Right atrium auricular region (tissue), 2 donors: ENCODE data around the gene PLA2G2F. TPM values are rescaled to one million over a fixed set of nuclear protein-coding genes. Genes with fewer than 3 reads are reported as not detected.

Experiments used
- DNase-seq: peaks from one replicate; pipeline ENCODE4 v3.0.0-alpha.2; 2019; ENCODE audit warnings: low spot score
- H3K27ac ChIP-seq, 2 donors: fragments of 200-600 bp; sonication (generic); 1 replicate in 1 of 2; 2 replicates in 1 of 2; pipeline ENCODE4 v1.5.1; 2016 to 2019
- H3K27me3 ChIP-seq, 2 donors: fragments of 200-600 bp; sonication (generic); one replicate each; pipeline versions ENCODE4 v1.5.1 to v1.6.0; 2017 to 2019
- H3K36me3 ChIP-seq: fragments of 200-600 bp; sonication (generic); one replicate; pipeline ENCODE4 v1.5.1; 2016
- H3K4me1 ChIP-seq, 2 donors: fragments of 200-600 bp; sonication (generic); one replicate each; pipeline versions ENCODE4 v1.5.1 to v1.6.0; 2017 to 2019
- H3K4me3 ChIP-seq, 2 donors: fragments of 200-600 bp; sonication (generic); 1 replicate in 1 of 2; 2 replicates in 1 of 2; pipeline ENCODE4 v1.5.1; 2017 to 2019; ENCODE audit warnings: mild to moderate bottlenecking in 1 of 2, moderate library complexity in 1 of 2
- H3K9me3 ChIP-seq, 2 donors: fragments of 200-600 bp; sonication (generic); one replicate each; pipeline ENCODE4 v1.5.1; 2019
- CTCF ChIP-seq, 2 donors: fragments of 200-600 bp; sonication (generic); IDR thresholded peaks; one replicate each; pipeline ENCODE4 v1.5.1; 2019; ENCODE audit warnings: antibody characterized with exemption in 2 of 2
- total RNA-seq, 2 donors: library from RNA; depleted of rRNA; stranded (reverse); fragments of >200 nt; gene quantifications; one replicate each; pipeline ENCODE4 v1.1.0, GENCODE V29; 2016

PLA2G2F gene
- total RNA-seq, 2 donors from 2014 or later = not detected

DNA sequence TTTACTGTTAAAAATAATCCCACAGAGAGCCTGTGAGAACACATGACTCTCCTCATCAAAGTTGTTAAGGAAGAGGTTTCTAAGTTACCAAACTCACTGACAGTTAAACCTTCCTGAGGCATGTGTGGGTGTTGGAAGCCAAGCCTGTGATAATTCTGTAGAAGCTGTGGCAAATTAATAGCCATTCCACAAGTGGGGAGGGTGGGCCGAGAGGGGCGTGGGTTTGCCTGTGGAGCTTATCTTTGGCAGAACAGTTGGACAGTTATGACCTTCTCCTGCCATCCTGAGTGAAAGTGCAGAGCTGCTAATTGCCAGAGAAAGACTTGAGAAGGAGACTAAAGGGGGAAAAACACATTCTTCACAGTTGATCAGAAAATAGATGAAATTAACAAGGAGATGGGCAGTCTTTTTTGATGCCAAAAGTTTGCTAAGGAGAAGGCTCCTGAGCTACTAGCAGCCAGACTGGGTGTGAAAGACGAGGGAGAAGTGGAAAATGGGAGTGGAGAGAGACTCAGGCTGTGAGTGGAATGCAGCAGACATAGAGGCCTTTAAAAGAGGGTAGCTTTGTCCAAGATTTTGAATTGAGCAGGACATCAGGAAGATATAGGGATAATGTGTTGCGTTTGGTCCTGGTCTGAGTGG, 48.8 kb downstream of the PLA2G2F start:
- Histone ChIP-seq H3K4me1 (peaks cover 0 to 70% of the 10 kb centered on the region in 2 donors), H3K4me3 (no peak overlapping the region)
- no peak for DNase-seq

DNA sequence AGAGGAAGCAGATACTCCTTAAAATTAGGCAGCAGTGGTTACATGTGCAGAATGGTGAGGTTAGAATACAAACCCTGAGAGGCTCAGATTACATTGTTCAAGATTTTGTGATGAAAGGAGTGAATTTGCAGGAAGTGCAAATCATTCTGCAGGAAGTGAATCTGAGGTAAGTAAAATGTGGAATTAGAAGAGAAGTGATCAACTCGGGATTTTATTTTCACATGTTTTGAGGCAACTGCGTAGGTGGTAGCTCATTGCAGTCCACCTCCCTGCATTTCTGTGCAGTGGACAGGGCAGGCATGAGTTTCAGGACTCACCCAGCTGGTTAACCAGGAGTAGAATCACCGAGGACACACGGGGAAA, 49.3 kb downstream of the PLA2G2F start:
- no peak for TF ChIP-seq CTCF (IDR thresholded peaks at IDR 0.05)
- DNase-seq = no peak
- no peaks in the 10 kb centered on the region for H3K36me3 ChIP-seq
- peak overlapping the region; percentile 81 to 84 for H3K27ac ChIP-seq
- H3K9me3 ChIP-seq = no peaks in the 10 kb centered on the region
- no peak overlapping the region for H3K4me3 ChIP-seq
- peaks cover 0 to 71% of the 10 kb centered on the region in 2 donors for H3K4me1 ChIP-seq
- no peaks in the 10 kb centered on the region for H3K27me3 ChIP-seq

More for the DNA sequence above, 48.8 kb downstream of the PLA2G2F start:
- Histone ChIP-seq H3K27ac (peak overlapping the region; percentile 81 to 84), H3K36me3 (no peaks in the 10 kb centered on the region), H3K9me3 (no peaks in the 10 kb centered on the region), H3K27me3 (no peaks in the 10 kb centered on the region)
- no peak for TF ChIP-seq CTCF (IDR thresholded peaks at IDR 0.05)

- Histone ChIP-seq H3K27ac (peak overlapping the region; percentile 8 to 84), H3K4me3 (no peak overlapping the region), H3K9me3 (no peaks in the 10 kb centered on the region), H3K36me3 (no peaks in the 10 kb centered on the region), H3K27me3 (no peaks in the 10 kb centered on the region), H3K4me1 (peaks cover 0 to 81% of the 10 kb centered on the region in 2 donors)
- no peak for DNase-seq
- TF ChIP-seq CTCF (IDR thresholded peaks at IDR 0.05) = no peak
Measured at GRCh38 chr1:20189664-20190063, 50.5 kb downstream of the PLA2G2F start.

DNA sequence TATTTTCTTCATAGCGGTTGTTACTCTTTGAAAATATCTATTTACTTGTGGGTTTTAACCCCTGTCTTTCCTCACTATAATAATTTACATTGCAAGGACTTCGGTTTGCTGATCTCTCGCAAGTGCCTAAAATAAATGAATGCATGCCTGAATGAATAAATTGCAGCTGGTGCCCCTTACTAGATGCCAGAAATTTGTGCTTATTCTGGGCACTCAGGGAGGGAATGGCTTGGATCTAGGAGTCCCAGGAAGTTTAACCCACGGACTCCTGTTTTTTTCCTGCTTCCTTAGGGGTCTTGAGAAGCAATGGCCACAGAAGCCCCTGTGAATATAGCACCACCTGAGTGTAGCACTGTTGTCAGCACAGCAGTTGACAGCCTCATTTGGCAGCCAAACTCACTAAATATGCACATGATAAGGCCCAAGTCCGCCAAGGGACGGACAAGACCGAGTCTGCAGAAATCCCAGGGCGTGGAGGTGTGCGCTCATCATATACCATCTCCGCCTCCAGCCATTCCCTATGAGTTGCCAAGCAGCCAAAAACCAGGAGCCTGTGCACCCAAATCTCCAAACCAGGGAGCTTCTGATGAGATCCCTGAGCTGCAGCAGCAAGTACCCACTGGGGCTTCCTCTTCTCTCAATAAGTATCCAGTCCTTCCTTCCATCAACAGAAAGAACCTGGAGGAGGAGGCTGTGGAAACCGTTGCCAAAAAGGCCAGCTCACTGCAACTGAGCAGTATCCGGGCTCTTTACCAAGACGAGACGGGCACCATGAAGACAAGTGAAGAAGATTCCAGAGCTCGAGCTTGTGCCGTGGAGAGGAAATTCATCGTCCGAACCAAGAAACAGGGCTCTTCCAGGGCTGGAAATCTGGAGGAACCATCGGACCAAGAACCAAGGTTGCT, 51.4 kb downstream of the PLA2G2F start:
- Histone ChIP-seq H3K36me3 (no peaks in the 10 kb centered on the region), H3K4me3 (no peak overlapping the region), H3K27me3 (no peaks in the 10 kb centered on the region), H3K9me3 (no peaks in the 10 kb centered on the region), H3K4me1 (peaks cover 0 to 78% of the 10 kb centered on the region in 2 donors), H3K27ac (peak overlapping the region in 1 of 2 donors; percentile 8)
- DNase-seq = no peak
- no peak for TF ChIP-seq CTCF (IDR thresholded peaks at IDR 0.05)

GRCh38 chr1:20191266-20191825, 52.2 kb downstream of the PLA2G2F start:
- H3K36me3 ChIP-seq = no peaks in the 10 kb centered on the region
- DNase-seq = no peak
- no peak for TF ChIP-seq CTCF (IDR thresholded peaks at IDR 0.05)
- H3K27ac ChIP-seq = no peak overlapping the region
- H3K4me3 ChIP-seq = no peak overlapping the region
- H3K9me3 ChIP-seq = no peaks in the 10 kb centered on the region
- no peaks in the 10 kb centered on the region for H3K27me3 ChIP-seq
- H3K4me1 ChIP-seq = peaks cover 0 to 69% of the 10 kb centered on the region in 2 donors
